K562 (cell line): ENCODE data around the gene TRABD2B.

Experiments
- CREB1 ChIP-seq, 2 experiments: sonication (generic) in 1 of 2; formaldehyde crosslinking in 1 of 2; IDR thresholded peaks; 2 replicates each; pipeline versions ENCODE4 v1.6.1 to v1.8.0; 2012 to 2022; ENCODE audit warnings: inconsistent platforms in 1 of 2, mild to moderate bottlenecking in 1 of 2, missing genetic modification reagents in 1 of 2, moderate library complexity in 1 of 2
- ELF2 ChIP-seq: fragments of 250-450 bp; sonication (Bioruptor Pico); IDR thresholded peaks from 2 replicates; pipeline ENCODE4 v1.5.0; 2021; ENCODE audit warnings: mild to moderate bottlenecking
- GABPB1 ChIP-seq: sonication (generic); formaldehyde crosslinking; IDR thresholded peaks from 2 replicates; pipeline ENCODE4 v1.8.0; 2022; ENCODE audit warnings: mild to moderate bottlenecking, missing genetic modification reagents
- JUN ChIP-seq, 2 experiments: sonication (generic) in 1 of 2; formaldehyde crosslinking in 1 of 2; IDR thresholded peaks; 2 replicates each; pipeline versions ENCODE4 v1.6.1 to v1.8.0; 2012 to 2022; ENCODE audit warnings: borderline replicate concordance in 2 of 2, mild to moderate bottlenecking in 2 of 2, improper control_type of control experiment in 1 of 2, low read depth in 1 of 2, low read length in 1 of 2, missing genetic modification reagents in 1 of 2
- MAFK ChIP-seq: IDR thresholded peaks from 2 replicates; pipeline ENCODE4 v1.6.1; 2011; ENCODE audit warnings: low read length, improper control_type of control experiment
- MYC ChIP-seq, 2 experiments: fragments of 250-450 bp in 1 of 2; sonication (Bioruptor Pico) in 1 of 2; IDR thresholded peaks; 2 replicates each; pipeline versions ENCODE4 v1.5.1 to v1.6.1; 2012 to 2021; ENCODE audit warnings: low read depth in 2 of 2, borderline replicate concordance in 1 of 2, improper control_type of control experiment in 1 of 2, low read length in 1 of 2, mild to moderate bottlenecking in 1 of 2, moderate library complexity in 1 of 2
- POLR2A ChIP-seq: fragments of 450-650 bp; conservative IDR thresholded peaks from 2 replicates; pipeline ENCODE4 v1.6.1; 2016
- RAD21 ChIP-seq, 2 experiments: fragments of 250-450 bp in 1 of 2; fragments of 450-650 bp in 1 of 2; sonication (Bioruptor Pico) in 1 of 2; formaldehyde crosslinking in 1 of 2; IDR thresholded peaks in 1 of 2; conservative IDR thresholded peaks in 1 of 2; 2 replicates each; pipeline versions ENCODE4 v1.4.0 to v1.8.0; 2020 to 2022; ENCODE audit warnings: mild to moderate bottlenecking in 2 of 2, moderate library complexity in 1 of 2
- TEAD4 ChIP-seq, 2 experiments: sonication (generic) in 1 of 2; formaldehyde crosslinking in 1 of 2; IDR thresholded peaks; 2 replicates each; pipeline versions ENCODE4 v1.6.1 to v1.8.0; 2012 to 2022; ENCODE audit warnings: borderline replicate concordance in 1 of 2, inconsistent platforms in 1 of 2, low read length in 1 of 2, mild to moderate bottlenecking in 1 of 2, missing genetic modification reagents in 1 of 2
- ZFX ChIP-seq: sonication (generic); formaldehyde crosslinking; IDR thresholded peaks from 2 replicates; pipeline ENCODE4 v1.8.0; 2022; ENCODE audit warnings: mild to moderate bottlenecking, missing genetic modification reagents, moderate library complexity
- TF ChIP-seq, protein P1 (sequence below), 3 experiments: IDR thresholded peaks in 2 of 3; conservative IDR thresholded peaks in 1 of 3; 2 replicates each; pipeline ENCODE4 v1.5.1; 2011 to 2012; ENCODE audit warnings: low read length in 3 of 3, mild to moderate bottlenecking in 3 of 3, control low read depth in 2 of 3, improper control_type of control experiment in 1 of 3, inconsistent platforms in 1 of 3, low read depth in 1 of 3, mixed read lengths in 1 of 3, moderate library complexity in 1 of 3; ENCODE audit not compliant: insufficient read depth in 2 of 3
- TF ChIP-seq, protein P2 (sequence below): fragments of 250-450 bp; sonication (Bioruptor Pico); IDR thresholded peaks from 2 replicates; pipeline ENCODE4 v1.5.0; 2021; ENCODE audit warnings: mild to moderate bottlenecking, borderline replicate concordance
- TF ChIP-seq, protein P3 (sequence below): sonication (generic); formaldehyde crosslinking; IDR thresholded peaks from 2 replicates; pipeline ENCODE4 v1.8.0; 2022; ENCODE audit warnings: mild to moderate bottlenecking, missing genetic modification reagents

- TF ChIP-seq, protein P1, sequence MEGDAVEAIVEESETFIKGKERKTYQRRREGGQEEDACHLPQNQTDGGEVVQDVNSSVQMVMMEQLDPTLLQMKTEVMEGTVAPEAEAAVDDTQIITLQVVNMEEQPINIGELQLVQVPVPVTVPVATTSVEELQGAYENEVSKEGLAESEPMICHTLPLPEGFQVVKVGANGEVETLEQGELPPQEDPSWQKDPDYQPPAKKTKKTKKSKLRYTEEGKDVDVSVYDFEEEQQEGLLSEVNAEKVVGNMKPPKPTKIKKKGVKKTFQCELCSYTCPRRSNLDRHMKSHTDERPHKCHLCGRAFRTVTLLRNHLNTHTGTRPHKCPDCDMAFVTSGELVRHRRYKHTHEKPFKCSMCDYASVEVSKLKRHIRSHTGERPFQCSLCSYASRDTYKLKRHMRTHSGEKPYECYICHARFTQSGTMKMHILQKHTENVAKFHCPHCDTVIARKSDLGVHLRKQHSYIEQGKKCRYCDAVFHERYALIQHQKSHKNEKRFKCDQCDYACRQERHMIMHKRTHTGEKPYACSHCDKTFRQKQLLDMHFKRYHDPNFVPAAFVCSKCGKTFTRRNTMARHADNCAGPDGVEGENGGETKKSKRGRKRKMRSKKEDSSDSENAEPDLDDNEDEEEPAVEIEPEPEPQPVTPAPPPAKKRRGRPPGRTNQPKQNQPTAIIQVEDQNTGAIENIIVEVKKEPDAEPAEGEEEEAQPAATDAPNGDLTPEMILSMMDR (IDR thresholded peaks at IDR 0.05 in 2 of 3, conservative IDR thresholded peaks at IDR 0.05 in 1 of 3; ENCODE audit: insufficient read depth in 2 of 3, low read depth in 1 of 3, low read length in 3 of 3): no peak
- TF ChIP-seq JUN (IDR thresholded peaks at IDR 0.05; ENCODE audit: borderline replicate concordance, low read depth, low read length): no peak
- TF ChIP-seq JUN (CRISPR knock-in tag; IDR thresholded peaks at IDR 0.05; ENCODE audit: borderline replicate concordance): no peak
- no peak for TF ChIP-seq TEAD4 (IDR thresholded peaks at IDR 0.05; ENCODE audit: low read length)
- no peak for TF ChIP-seq TEAD4 (CRISPR knock-in tag; IDR thresholded peaks at IDR 0.05; ENCODE audit: borderline replicate concordance)
- TF ChIP-seq MYC (IDR thresholded peaks at IDR 0.05; ENCODE audit: low read depth, low read length): no peak
- TF ChIP-seq MYC (CRISPR knock-in tag; IDR thresholded peaks at IDR 0.05; ENCODE audit: borderline replicate concordance, low read depth): no peak
- no peak for TF ChIP-seq POLR2A
- no peak for TF ChIP-seq MAFK
- TF ChIP-seq, protein P2, sequence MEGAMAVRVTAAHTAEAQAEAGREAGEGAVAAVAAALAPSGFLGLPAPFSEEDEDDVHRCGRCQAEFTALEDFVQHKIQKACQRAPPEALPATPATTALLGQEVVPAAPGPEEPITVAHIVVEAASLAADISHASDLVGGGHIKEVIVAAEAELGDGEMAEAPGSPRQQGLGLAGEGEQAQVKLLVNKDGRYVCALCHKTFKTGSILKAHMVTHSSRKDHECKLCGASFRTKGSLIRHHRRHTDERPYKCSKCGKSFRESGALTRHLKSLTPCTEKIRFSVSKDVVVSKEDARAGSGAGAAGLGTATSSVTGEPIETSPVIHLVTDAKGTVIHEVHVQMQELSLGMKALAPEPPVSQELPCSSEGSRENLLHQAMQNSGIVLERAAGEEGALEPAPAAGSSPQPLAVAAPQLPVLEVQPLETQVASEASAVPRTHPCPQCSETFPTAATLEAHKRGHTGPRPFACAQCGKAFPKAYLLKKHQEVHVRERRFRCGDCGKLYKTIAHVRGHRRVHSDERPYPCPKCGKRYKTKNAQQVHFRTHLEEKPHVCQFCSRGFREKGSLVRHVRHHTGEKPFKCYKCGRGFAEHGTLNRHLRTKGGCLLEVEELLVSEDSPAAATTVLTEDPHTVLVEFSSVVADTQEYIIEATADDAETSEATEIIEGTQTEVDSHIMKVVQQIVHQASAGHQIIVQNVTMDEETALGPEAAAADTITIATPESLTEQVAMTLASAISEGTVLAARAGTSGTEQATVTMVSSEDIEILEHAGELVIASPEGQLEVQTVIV: no peak
- TF ChIP-seq, protein P3, sequence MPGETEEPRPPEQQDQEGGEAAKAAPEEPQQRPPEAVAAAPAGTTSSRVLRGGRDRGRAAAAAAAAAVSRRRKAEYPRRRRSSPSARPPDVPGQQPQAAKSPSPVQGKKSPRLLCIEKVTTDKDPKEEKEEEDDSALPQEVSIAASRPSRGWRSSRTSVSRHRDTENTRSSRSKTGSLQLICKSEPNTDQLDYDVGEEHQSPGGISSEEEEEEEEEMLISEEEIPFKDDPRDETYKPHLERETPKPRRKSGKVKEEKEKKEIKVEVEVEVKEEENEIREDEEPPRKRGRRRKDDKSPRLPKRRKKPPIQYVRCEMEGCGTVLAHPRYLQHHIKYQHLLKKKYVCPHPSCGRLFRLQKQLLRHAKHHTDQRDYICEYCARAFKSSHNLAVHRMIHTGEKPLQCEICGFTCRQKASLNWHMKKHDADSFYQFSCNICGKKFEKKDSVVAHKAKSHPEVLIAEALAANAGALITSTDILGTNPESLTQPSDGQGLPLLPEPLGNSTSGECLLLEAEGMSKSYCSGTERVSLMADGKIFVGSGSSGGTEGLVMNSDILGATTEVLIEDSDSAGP: no peak
- no peak for TF ChIP-seq RAD21 (CRISPR knock-in tag; conservative IDR thresholded peaks at IDR 0.05 in 1 of 2, IDR thresholded peaks at IDR 0.05 in 1 of 2)
- no peak for TF ChIP-seq ZFX (CRISPR knock-in tag)
- no peak for TF ChIP-seq GABPB1 (CRISPR knock-in tag)
- TF ChIP-seq CREB1 (IDR thresholded peaks at IDR 0.05): no peak
- TF ChIP-seq CREB1 (CRISPR knock-in tag; IDR thresholded peaks at IDR 0.05): no peak
- TF ChIP-seq ELF2 (CRISPR knock-in tag): no peak
Observed at GRCh38 chr1:47766832-47767740, 230.1 kb downstream of the TRABD2B start.
